ENCODE results near the gene LSM7.

LSM7 gene

DNA sequence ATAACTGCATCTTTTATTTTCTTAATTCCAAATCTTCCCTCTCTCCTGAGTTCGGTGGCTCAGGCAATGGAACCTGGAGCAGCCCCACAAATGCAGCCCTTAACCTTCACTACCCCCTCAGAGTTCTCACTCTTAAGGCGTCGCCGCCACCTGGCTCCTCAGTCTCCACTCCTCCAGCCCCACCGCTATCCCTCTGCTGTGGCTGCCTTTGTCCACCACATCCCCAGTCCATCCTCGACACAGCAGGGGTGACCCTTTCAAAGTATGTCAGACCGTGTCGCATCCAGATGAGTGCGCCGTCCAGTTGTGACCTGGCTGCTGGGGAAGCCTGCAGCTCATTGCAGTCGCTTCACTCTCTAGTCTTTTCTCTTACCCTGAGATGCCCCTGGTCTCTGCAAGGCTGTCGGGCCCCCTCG, 1.1 kb upstream of the LSM7 start:
- in situ Hi-C loops (cut with HindIII; ENCODE audit: low pct_ligation_motif_present, low sequenced_read_pairs): loop anchor here (5.0 kb wide), 1 partner anchor 92 kb away; the partner anchor contains the start of genes PLEKHJ1 and SF3A2
- H3K27me3 ChIP-seq (replicated peaks): no peaks in the 10 kb centered on the region
- no peak overlapping the region for H3K27ac ChIP-seq
- H3K4me3 ChIP-seq (ENCODE audit: low read depth, low read length): peak overlapping the region; percentile 92
- TF ChIP-seq, protein P1, sequence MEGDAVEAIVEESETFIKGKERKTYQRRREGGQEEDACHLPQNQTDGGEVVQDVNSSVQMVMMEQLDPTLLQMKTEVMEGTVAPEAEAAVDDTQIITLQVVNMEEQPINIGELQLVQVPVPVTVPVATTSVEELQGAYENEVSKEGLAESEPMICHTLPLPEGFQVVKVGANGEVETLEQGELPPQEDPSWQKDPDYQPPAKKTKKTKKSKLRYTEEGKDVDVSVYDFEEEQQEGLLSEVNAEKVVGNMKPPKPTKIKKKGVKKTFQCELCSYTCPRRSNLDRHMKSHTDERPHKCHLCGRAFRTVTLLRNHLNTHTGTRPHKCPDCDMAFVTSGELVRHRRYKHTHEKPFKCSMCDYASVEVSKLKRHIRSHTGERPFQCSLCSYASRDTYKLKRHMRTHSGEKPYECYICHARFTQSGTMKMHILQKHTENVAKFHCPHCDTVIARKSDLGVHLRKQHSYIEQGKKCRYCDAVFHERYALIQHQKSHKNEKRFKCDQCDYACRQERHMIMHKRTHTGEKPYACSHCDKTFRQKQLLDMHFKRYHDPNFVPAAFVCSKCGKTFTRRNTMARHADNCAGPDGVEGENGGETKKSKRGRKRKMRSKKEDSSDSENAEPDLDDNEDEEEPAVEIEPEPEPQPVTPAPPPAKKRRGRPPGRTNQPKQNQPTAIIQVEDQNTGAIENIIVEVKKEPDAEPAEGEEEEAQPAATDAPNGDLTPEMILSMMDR (IDR thresholded peaks at IDR 0.05; ENCODE audit: low read depth, low read length, missing control alignments): no peak
- no peak for DNase-seq
- no peaks in the 10 kb centered on the region for H3K36me3 ChIP-seq (replicated peaks)

DNA sequence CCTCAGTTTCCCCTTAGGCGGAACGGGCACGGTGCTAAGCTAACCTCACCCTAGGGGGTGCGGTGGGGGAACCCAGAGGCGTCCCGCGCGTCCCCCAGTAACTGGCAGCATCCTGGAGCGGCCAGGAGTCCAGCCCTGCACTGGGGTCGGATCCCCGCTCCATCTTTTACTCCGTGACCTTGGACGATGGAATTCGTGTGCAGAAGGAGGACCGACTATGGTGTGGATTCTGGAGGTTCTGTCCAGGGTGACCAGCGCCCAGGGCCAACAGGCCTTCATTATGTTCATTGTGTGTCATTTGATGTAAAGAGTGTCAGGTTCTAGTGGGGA, 728 bp upstream of the LSM7 start:
- in situ Hi-C loops (cut with HindIII; ENCODE audit: low pct_ligation_motif_present, low sequenced_read_pairs): loop anchor here (5.0 kb wide), 1 partner anchor 92 kb away; the partner anchor contains the start of genes PLEKHJ1 and SF3A2
- Histone ChIP-seq H3K36me3 (replicated peaks) (peaks cover 2% of the 10 kb centered on the region), H3K4me3 (ENCODE audit: low read depth, low read length) (peak overlapping the region; percentile 92), H3K27me3 (replicated peaks) (no peaks in the 10 kb centered on the region), H3K27ac (no peak overlapping the region)
- DNase-seq: no peak
- TF ChIP-seq, protein P1 (IDR thresholded peaks at IDR 0.05; ENCODE audit: low read depth, low read length, missing control alignments): no peak

- H3K4me3 ChIP-seq (ENCODE audit: low read depth, low read length): peak overlapping the region; percentile 92
- no peaks in the 10 kb centered on the region for H3K27me3 ChIP-seq (replicated peaks)
- H3K36me3 ChIP-seq (replicated peaks): peaks cover 9% of the 10 kb centered on the region
- TF ChIP-seq, protein P1 (IDR thresholded peaks at IDR 0.05; ENCODE audit: low read depth, low read length, missing control alignments): no peak
- DNase-seq: peak; percentile 86
- peak overlapping the region; percentile 63 for H3K27ac ChIP-seq
- in situ Hi-C loops (cut with HindIII; ENCODE audit: low pct_ligation_motif_present, low sequenced_read_pairs): loop anchor here (5.0 kb wide), 1 partner anchor 91 kb away; the partner anchor contains the start of genes PLEKHJ1 and SF3A2
Measured at GRCh38 chr19:2327773-2328400, 499 bp downstream of the LSM7 start.

- no peak for DNase-seq
- TF ChIP-seq, protein P1 (IDR thresholded peaks at IDR 0.05; ENCODE audit: low read depth, low read length, missing control alignments): no peak
- H3K4me3 ChIP-seq (ENCODE audit: low read depth, low read length): peak overlapping the region; percentile 92
- peaks cover 12% of the 10 kb centered on the region for H3K36me3 ChIP-seq (replicated peaks)
- H3K27ac ChIP-seq: peak overlapping the region; percentile 63
- H3K27me3 ChIP-seq (replicated peaks): no peaks in the 10 kb centered on the region
- in situ Hi-C loops (cut with HindIII; ENCODE audit: low pct_ligation_motif_present, low sequenced_read_pairs): loop anchor here (5.0 kb wide), 1 partner anchor 90 kb away; the partner anchor contains the start of genes PLEKHJ1 and SF3A2
Measured at GRCh38 chr19:2326699-2327360, 1.6 kb downstream of the LSM7 start.

GRCh38 chr19:2325281-2326046, 2.9 kb downstream of the LSM7 start:
- Histone ChIP-seq H3K4me3 (ENCODE audit: low read depth, low read length) (no peak overlapping the region), H3K36me3 (replicated peaks) (peaks cover 16% of the 10 kb centered on the region), H3K27me3 (replicated peaks) (no peaks in the 10 kb centered on the region), H3K27ac (no peak overlapping the region)
- in situ Hi-C loops (cut with HindIII; ENCODE audit: low pct_ligation_motif_present, low sequenced_read_pairs): loop anchor here (5.0 kb wide), 1 partner anchor 88 kb away; the partner anchor contains the start of genes PLEKHJ1 and SF3A2
- no peak for DNase-seq
- TF ChIP-seq, protein P1 (IDR thresholded peaks at IDR 0.05; ENCODE audit: low read depth, low read length, missing control alignments): no peak
